Measurements from ENCODE around the gene SPDYE17.
"Not testable (repeated sequence)": the region's sequence is repeated elsewhere in the genome, so short reads cannot be mapped to it uniquely, and the experiment has no call there.

Gene SPDYE17

GRCh38 chr7:76999474-77000107 lies 32.6 kb downstream of the SPDYE17 start:
- DNase-seq (ENCODE audit: insufficient read length, low spot score) = not testable (repeated sequence)
- peak; percentile 98 for FAIRE-seq

GRCh38 chr7:76998764-76999450 lies 33.3 kb downstream of the SPDYE17 start:
- peak; percentile 46 for DNase-seq (ENCODE audit: insufficient read length, low spot score)
- not testable (repeated sequence) for FAIRE-seq

DNA sequence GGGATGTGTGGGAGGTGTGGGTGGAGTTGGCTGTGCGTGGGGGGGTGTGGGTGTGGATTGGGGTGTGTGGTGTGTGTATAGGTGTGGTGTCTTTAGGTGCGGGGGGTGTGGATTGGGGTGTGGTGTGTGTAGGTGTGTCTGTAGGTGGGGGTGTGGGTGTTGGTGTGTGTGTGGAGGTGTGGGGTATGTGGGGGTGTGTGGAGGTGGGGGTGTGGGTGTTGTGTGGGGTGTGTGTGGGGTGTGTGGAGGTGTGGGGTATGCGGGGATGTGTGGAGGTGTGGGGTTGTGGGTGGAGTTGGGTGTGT lies 33.9 kb downstream of the SPDYE17 start:
- FAIRE-seq (no peak), DNase-seq (ENCODE audit: insufficient read length, low spot score) (no peak)
- TF ChIP-seq POLR2A (IDR thresholded peaks at IDR 0.05; ENCODE audit: low read depth, low read length) = no peak
- 0 out of 2 replicates have a peak, but pooled peaks have one; percentile 12 for TF ChIP-seq POU2F2 (IDR thresholded peaks at IDR 0.05; ENCODE audit: low read depth, low read length)

DNA sequence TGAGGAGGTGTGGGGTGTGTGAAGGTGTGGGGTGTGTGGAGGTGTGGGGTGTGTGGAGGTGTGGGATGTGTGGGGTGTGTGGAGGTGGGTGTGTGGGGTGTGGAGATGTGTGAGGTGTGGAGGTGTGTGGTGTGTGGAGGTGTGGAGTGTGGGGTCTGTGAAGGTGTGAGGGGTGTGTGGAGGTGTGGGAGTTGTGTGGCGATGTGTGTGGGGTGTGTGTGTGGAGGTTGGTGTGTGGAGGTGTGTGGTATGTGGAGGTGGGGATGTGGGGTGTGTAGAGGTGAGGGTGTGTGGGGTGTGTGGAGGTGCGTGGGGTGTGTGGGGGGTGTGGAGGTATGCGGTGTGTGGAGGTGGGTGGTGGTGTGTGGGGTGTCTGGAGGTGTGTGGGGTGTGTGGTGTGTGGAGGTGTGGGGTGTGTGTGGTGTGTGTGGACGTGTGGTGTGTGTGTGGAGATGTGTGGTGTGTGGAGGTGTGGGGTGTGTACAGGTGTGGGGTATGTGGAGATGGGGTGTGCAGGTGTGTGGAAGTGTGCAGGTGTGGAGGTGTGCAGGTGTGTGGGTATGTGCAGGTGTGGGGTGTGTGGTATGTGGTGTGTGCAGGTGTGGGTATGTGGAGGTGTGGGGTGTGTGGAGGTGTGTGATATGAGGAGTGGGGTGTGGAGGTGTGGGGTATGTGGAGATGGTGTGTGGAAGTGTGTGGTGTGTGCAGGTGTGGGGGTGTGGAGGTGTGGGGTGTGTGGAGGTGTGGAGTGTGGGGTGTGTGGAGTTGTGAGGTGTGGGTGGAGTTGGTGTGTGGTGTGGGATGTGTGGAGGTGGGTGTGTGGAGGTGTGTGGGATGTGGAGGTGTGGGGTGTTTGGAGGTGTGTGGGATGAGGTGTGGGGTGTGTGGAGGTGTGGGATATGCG lies 34.5 kb downstream of the SPDYE17 start:
- DNase-seq (ENCODE audit: insufficient read length, low spot score) (peak; percentile 21), FAIRE-seq (peak; percentile 99)
- no peak for TF ChIP-seq POU2F2 (IDR thresholded peaks at IDR 0.05; ENCODE audit: low read depth, low read length)
- TF ChIP-seq POLR2AphosphoS5 (IDR thresholded peaks at IDR 0.05; ENCODE audit: low read depth, low read length) = no peak
- TF ChIP-seq TAF1 (IDR thresholded peaks at IDR 0.05; ENCODE audit: low read depth, low read length) = no peak
- no peak for TF ChIP-seq POLR2A (IDR thresholded peaks at IDR 0.05; ENCODE audit: low read depth, low read length)
- TF ChIP-seq SPI1 (IDR thresholded peaks at IDR 0.05; ENCODE audit: low read depth, low read length) = no peak
- TF ChIP-seq PAX5 (IDR thresholded peaks at IDR 0.05; ENCODE audit: insufficient read depth, low read length, severe bottlenecking) = no peak

DNA sequence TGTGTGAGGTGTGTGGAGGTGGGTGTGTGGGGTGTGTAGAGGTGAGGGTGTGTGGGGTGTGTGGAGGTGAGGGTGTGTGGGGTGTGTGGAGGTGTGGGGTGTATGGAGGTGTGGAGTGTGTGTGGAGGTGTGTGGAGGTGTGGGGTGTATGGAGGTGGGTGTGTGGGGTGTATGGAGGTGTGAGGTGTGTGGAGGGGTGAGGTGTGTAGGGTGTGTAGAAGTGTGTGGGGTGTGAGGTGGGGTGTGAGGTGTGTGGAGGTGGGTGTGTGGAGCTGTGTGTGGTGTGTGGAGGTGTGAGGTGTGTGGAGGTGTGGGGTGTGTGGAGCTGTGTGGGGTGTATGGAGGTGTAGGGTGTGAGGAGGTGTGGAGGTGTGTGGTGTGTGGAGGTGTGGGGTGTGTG lies 35.2 kb downstream of the SPDYE17 start:
- DNase-seq (ENCODE audit: insufficient read length, low spot score); FAIRE-seq: not testable (repeated sequence)

- not testable (repeated sequence) for FAIRE-seq; DNase-seq (ENCODE audit: insufficient read length, low spot score)
Measured at GRCh38 chr7:76994286-76994685, 37.9 kb downstream of the SPDYE17 start.

- not testable (repeated sequence) for FAIRE-seq; DNase-seq (ENCODE audit: insufficient read length, low spot score)
Measured at GRCh38 chr7:76993831-76994230, 38.3 kb downstream of the SPDYE17 start.

GRCh38 chr7:76992871-76993270 lies 39.3 kb downstream of the SPDYE17 start:
- FAIRE-seq = not testable (repeated sequence)

GRCh38 chr7:76992204-76992603 lies 40.0 kb downstream of the SPDYE17 start:
- not testable (repeated sequence) for FAIRE-seq; DNase-seq (ENCODE audit: insufficient read length, low spot score)

More at GRCh38 chr7:76992871-76993270, 39.3 kb downstream of the SPDYE17 start:
- not testable (repeated sequence) for DNase-seq (ENCODE audit: insufficient read length, low spot score)

- DNase-seq (ENCODE audit: insufficient read length, low spot score); FAIRE-seq: not testable (repeated sequence)
Measured at GRCh38 chr7:76990202-76990601, 42.0 kb downstream of the SPDYE17 start.

- DNase-seq (ENCODE audit: insufficient read length, low spot score); FAIRE-seq: not testable (repeated sequence)
Measured at GRCh38 chr7:76985924-76986717, 46.0 kb downstream of the SPDYE17 start.

DNA sequence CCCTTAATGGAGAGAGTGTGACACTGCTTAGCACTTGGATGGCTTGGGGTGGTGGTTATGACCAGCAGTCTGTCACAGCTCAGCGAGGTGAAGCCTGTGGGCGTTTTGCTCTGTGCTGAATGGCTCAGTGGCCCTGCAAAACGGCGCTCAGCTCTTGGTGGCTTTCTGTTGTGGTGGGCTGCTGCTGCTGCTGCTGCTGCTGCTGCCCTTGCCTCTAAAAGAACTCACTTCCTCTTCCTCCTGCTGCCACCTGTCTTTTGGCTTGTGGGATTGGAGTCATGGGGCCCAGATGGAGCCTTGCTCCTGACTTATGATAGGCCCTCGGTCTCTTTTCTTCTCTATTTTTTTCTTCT lies 47.4 kb downstream of the SPDYE17 start:
- FAIRE-seq = peak; percentile 97
- not testable (repeated sequence) for DNase-seq (ENCODE audit: insufficient read length, low spot score)

- DNase-seq (ENCODE audit: insufficient read length, low spot score); FAIRE-seq: not testable (repeated sequence)
Measured at GRCh38 chr7:76983937-76984783, 48.0 kb downstream of the SPDYE17 start.

GRCh38 chr7:76983333-76983732 lies 48.8 kb downstream of the SPDYE17 start:
- DNase-seq (ENCODE audit: insufficient read length, low spot score); FAIRE-seq: not testable (repeated sequence)

DNA sequence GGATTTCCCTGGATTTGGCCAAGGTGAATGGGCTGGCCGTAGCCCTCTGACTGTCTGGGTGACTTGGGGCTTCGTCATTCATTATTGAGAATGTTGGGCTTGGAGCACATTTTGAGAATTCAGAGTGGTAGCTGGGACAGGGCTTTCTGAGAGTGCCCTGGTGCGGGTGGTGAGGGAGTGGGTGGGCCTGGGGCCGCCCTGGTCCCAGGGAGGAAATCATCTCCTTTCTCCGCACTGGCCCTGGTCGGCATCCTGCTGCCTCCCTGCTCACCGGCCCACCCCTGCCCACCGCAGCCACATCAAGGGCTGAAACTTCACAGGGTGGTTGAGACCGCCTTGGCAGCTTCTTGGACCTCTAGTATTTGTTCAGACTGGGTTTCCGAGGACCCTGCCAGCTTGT lies 49.7 kb downstream of the SPDYE17 start:
- DNase-seq (ENCODE audit: insufficient read length, low spot score); FAIRE-seq: not testable (repeated sequence)

GRCh38 chr7:76981187-76981970 lies 50.8 kb downstream of the SPDYE17 start:
- FAIRE-seq = not testable (repeated sequence)

More at GRCh38 chr7:76981187-76981970, 50.8 kb downstream of the SPDYE17 start:
- not testable (repeated sequence) for DNase-seq (ENCODE audit: insufficient read length, low spot score)

Data from GM12891 (cell line).